Hepatocyte (in vitro differentiated cells): Measurements from ENCODE around the gene PTPRE. TPM values are rescaled to one million over a fixed set of nuclear protein-coding genes. Genes with fewer than 3 reads are reported as not detected.
A peak's percentile ranks its signal among the peaks of the same experiment; 100 is the strongest.

Experiments used
- DNase-seq: peaks from one replicate; pipeline ENCODE4 v3.0.0-alpha.2; 2016; ENCODE audit warnings: low spot score
- H2AFZ ChIP-seq: fragments of 200-600 bp; sonication (generic); 2 replicates; pipeline ENCODE4 v1.6.0; 2016; ENCODE audit warnings: antibody characterized with exemption, mild to moderate bottlenecking
- H3K27ac ChIP-seq: fragments of 200-600 bp; sonication (generic); 2 replicates; pipeline ENCODE4 v1.5.1; 2016; ENCODE audit warnings: mild to moderate bottlenecking
- H3K27me3 ChIP-seq: fragments of 200-600 bp; sonication (generic); 2 replicates; pipeline ENCODE4 v1.6.1; 2016
- H3K36me3 ChIP-seq: fragments of 200-600 bp; sonication (generic); replicated peaks from 2 replicates; pipeline ENCODE4 v1.5.1; 2016; ENCODE audit warnings: low read depth; ENCODE audit not compliant: insufficient read depth
- H3K4me1 ChIP-seq: fragments of 200-600 bp; sonication (generic); 2 replicates; pipeline ENCODE4 v1.5.1; 2016; ENCODE audit warnings: mild to moderate bottlenecking, moderate library complexity; ENCODE audit not compliant: insufficient read depth
- H3K4me2 ChIP-seq: fragments of 200-600 bp; sonication (generic); 2 replicates; pipeline ENCODE4 v1.6.0; 2016
- H3K4me3 ChIP-seq: fragments of 200-600 bp; sonication (generic); 2 replicates; pipeline ENCODE4 v1.5.1; 2016; ENCODE audit warnings: mild to moderate bottlenecking
- H3K79me2 ChIP-seq: fragments of 200-600 bp; sonication (generic); 2 replicates; pipeline ENCODE4 v1.6.0; 2017; ENCODE audit warnings: mild to moderate bottlenecking
- H3K9me2 ChIP-seq: fragments of 200-600 bp; sonication (generic); replicated peaks from 2 replicates; pipeline ENCODE4 v1.6.0; 2017; ENCODE audit warnings: mild to moderate bottlenecking; ENCODE audit not compliant: insufficient read depth
- H3K9me3 ChIP-seq: fragments of 200-600 bp; sonication (generic); 2 replicates; pipeline ENCODE4 v1.5.1; 2016; ENCODE audit warnings: low read depth, mild to moderate bottlenecking
- H4K20me1 ChIP-seq: fragments of 200-600 bp; sonication (generic); 2 replicates; pipeline ENCODE4 v1.6.0; 2016; ENCODE audit warnings: mild to moderate bottlenecking; ENCODE audit not compliant: insufficient read depth, poor library complexity, severe bottlenecking
- EZH2 ChIP-seq: fragments of 200-600 bp; sonication (generic); IDR thresholded peaks from 2 replicates; pipeline ENCODE4 v1.6.1; 2016; ENCODE audit warnings: antibody characterized with exemption, mild to moderate bottlenecking, borderline replicate concordance
- EZH2phosphoT487 ChIP-seq: fragments of 200-600 bp; sonication (generic); IDR thresholded peaks from one replicate; pipeline ENCODE4 v1.6.1; 2018; ENCODE audit warnings: antibody characterized with exemption, mild to moderate bottlenecking, low read depth, moderate library complexity; ENCODE audit not compliant: unreplicated experiment, severe bottlenecking
- WGBS: methylation state at CpG from one replicate; pipeline ENCODE4 v1.1.6; 2016; ENCODE audit warnings: low lambda C conversion rate; ENCODE audit errors: missing lambda C conversion rate; 5-methylcytosine and 5-hydroxymethylcytosine counted together
- polyA plus RNA-seq: library from polyadenylated mRNA; unstranded; fragments of >200 nt; fragmentation: Nextera tagmentation; extraction: Ambion mirVana; gene quantifications from 2 replicates; pipeline ENCODE4 v1.2.1, GENCODE V29; 2016
- total RNA-seq: library from RNA; depleted of rRNA; stranded (reverse); fragments of >200 nt; gene quantifications from 2 replicates; pipeline ENCODE4 v1.2.3, GENCODE V29; 2014
- TF ChIP-seq, protein P1 (sequence below): fragments of 200-600 bp; sonication (generic); IDR thresholded peaks from 2 replicates; pipeline ENCODE4 v1.5.1; 2016; ENCODE audit warnings: antibody characterized with exemption, mild to moderate bottlenecking; ENCODE audit not compliant: poor library complexity

The PTPRE gene, protein sequence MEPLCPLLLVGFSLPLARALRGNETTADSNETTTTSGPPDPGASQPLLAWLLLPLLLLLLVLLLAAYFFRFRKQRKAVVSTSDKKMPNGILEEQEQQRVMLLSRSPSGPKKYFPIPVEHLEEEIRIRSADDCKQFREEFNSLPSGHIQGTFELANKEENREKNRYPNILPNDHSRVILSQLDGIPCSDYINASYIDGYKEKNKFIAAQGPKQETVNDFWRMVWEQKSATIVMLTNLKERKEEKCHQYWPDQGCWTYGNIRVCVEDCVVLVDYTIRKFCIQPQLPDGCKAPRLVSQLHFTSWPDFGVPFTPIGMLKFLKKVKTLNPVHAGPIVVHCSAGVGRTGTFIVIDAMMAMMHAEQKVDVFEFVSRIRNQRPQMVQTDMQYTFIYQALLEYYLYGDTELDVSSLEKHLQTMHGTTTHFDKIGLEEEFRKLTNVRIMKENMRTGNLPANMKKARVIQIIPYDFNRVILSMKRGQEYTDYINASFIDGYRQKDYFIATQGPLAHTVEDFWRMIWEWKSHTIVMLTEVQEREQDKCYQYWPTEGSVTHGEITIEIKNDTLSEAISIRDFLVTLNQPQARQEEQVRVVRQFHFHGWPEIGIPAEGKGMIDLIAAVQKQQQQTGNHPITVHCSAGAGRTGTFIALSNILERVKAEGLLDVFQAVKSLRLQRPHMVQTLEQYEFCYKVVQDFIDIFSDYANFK
- total RNA-seq (4.1 and 10.1 TPM in 2 replicates), polyA plus RNA-seq (3.2 and 5.0 TPM in 2 replicates)

DNA sequence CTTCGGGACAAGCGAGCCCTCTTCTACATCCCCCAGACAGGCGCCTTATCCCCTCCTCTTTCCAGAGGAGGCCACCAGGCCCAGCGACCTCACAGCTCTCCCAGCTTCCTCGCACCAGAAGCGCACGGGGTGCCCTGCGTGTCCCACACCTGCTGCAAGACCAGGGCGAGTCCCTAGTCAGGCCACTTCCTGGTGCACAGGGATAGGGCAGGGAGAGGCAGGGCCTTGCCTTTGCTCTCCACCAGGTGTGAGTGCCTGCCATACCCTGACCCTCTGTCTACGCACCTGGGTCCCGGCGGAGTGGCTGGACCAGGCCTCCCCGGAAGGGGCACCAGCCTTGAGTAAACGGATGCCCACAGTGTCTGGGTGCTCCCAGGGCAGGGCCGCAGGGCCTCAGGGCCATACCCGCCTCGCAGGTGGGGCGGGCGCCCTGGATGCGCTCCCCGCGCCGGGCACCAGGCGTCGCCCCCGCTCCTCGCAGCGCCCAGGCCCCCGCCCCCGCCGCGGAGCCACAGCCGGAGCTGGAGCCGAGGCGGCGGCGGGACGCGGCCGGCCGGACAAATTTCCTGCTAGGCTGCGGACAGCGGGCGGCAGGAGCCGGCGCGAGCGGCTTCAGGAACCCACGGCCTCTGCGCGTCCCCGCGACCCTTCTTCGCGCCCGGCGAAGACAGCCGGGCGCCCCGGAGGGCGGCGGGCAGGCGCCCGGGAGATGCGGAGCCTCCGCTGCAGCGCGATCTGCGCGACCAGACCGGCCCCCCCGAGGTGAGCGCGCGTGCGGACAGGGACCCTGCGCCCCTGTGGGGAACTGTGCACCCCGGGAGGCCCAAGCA, at the start of gene PTPRE:
Gene PTPRE (plus strand): TSS at position 556 of the 830 bp plus-strand sequence. CDS start 133,779 bp downstream, outside the sequence.
- Histone ChIP-seq H3K27ac (peak within 1 kb of the TSS; percentile 82), H3K79me2 (no peaks in the 10 kb centered on the region), H3K27me3 (no peaks in the 10 kb centered on the region), H4K20me1 (no peaks in the 10 kb centered on the region), H3K36me3 (no peaks in the 10 kb centered on the region), H3K4me3 (peak within 1 kb of the TSS; percentile 96), H3K4me1 (peaks cover 5% of the 10 kb centered on the region), H3K9me3 (no peaks in the 10 kb centered on the region), H3K9me2 (no peaks in the 10 kb centered on the region), H2AFZ (peak within 1 kb of the TSS; percentile 90), H3K4me2 (peak within 1 kb of the TSS; percentile 98)
- no peak for TF ChIP-seq EZH2
- TF ChIP-seq, protein P1, sequence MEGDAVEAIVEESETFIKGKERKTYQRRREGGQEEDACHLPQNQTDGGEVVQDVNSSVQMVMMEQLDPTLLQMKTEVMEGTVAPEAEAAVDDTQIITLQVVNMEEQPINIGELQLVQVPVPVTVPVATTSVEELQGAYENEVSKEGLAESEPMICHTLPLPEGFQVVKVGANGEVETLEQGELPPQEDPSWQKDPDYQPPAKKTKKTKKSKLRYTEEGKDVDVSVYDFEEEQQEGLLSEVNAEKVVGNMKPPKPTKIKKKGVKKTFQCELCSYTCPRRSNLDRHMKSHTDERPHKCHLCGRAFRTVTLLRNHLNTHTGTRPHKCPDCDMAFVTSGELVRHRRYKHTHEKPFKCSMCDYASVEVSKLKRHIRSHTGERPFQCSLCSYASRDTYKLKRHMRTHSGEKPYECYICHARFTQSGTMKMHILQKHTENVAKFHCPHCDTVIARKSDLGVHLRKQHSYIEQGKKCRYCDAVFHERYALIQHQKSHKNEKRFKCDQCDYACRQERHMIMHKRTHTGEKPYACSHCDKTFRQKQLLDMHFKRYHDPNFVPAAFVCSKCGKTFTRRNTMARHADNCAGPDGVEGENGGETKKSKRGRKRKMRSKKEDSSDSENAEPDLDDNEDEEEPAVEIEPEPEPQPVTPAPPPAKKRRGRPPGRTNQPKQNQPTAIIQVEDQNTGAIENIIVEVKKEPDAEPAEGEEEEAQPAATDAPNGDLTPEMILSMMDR = peak; percentile 59
- no peak for TF ChIP-seq EZH2phosphoT487
- DNase-seq = peak; percentile 92
- WGBS = 17% methylated on average over 31 of the region's 78 CpGs

DNA sequence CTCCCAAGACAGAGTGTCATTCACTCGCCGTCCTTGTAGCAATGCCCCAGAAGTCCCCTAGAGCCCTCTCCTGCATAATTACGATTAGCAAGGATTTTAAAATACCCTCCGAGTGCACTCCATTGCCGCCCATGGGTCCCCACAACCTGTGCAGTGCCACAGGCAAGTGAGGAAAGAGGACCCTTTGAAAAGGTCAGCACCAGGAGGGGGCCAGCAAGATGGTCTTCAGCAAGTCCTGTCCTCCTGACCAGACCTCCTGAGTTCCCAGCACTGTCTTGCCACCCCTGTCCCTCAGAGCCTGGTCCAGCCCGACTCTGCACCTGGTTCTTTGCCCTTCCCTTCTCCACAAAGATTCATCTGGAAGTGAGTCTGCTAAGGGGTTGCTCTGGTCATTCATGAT, 46.3 kb upstream of the PTPRE start:
- DNase-seq = no peak

DNA sequence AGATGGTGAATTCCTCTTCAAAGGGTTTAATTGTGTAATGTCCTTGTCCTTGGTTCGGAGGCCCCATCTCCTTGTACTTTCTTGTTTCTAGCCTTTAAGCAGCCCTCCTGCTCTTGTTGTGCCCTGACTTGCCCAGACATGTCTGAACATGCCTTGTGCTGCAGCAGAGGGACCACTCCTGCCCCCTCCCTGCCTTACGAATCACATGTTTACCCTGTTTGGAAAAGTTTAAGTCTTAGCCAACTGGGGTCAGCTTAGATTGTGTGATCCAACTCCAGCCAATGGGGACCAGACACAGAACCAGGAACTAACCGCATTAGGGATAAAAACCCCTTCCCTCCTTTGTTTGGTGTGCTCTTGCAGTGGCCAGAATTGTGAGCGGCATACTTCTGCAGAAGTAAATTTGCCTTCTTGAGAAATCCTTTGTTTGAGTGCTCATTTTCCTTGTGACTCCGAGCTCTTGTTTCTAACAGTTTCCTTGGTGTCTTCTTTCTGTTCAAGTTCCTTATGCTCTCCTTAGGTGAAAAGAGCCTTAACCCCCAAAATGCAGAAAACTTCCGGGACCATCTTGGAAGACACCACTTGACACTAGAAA, 43.6 kb upstream of the PTPRE start:
- no peak overlapping the region for H2AFZ ChIP-seq
- no peaks in the 10 kb centered on the region for H3K36me3 ChIP-seq
- peaks cover 7% of the 10 kb centered on the region for H3K4me1 ChIP-seq
- no peaks in the 10 kb centered on the region for H3K79me2 ChIP-seq
- no peaks in the 10 kb centered on the region for H3K9me2 ChIP-seq
- no peaks in the 10 kb centered on the region for H4K20me1 ChIP-seq
- H3K27me3 ChIP-seq = no peaks in the 10 kb centered on the region
- 91% methylated on average over 6 of the region's 6 CpGs for WGBS
- no peak overlapping the region for H3K27ac ChIP-seq
- DNase-seq = no peak
- no peak overlapping the region for H3K4me3 ChIP-seq
- TF ChIP-seq EZH2phosphoT487 (no peak), EZH2 (no peak)
- TF ChIP-seq, protein P1 = no peak
- H3K9me3 ChIP-seq = no peaks in the 10 kb centered on the region
- no peak overlapping the region for H3K4me2 ChIP-seq

More for the DNA sequence above, 46.3 kb upstream of the PTPRE start:
- H3K27me3 ChIP-seq = no peaks in the 10 kb centered on the region
- H3K36me3 ChIP-seq = no peaks in the 10 kb centered on the region
- no peaks in the 10 kb centered on the region for H3K9me3 ChIP-seq
- H3K4me2 ChIP-seq = no peak overlapping the region
- no peak for TF ChIP-seq EZH2
- TF ChIP-seq EZH2phosphoT487 = no peak
- TF ChIP-seq, protein P1 = no peak
- no peak overlapping the region for H3K4me3 ChIP-seq
- no peak overlapping the region for H2AFZ ChIP-seq
- WGBS = 96% methylated on average over 6 of the region's 6 CpGs
- no peak overlapping the region for H3K27ac ChIP-seq
- H3K9me2 ChIP-seq = no peaks in the 10 kb centered on the region
- no peaks in the 10 kb centered on the region for H3K79me2 ChIP-seq
- H4K20me1 ChIP-seq = no peaks in the 10 kb centered on the region
- no peaks in the 10 kb centered on the region for H3K4me1 ChIP-seq
